HG03342 (cell line): ENCODE measurements around the gene SURF4.
"Not testable (repeated sequence)": the region's sequence is repeated elsewhere in the genome, so short reads cannot be mapped to it uniquely, and the experiment has no call there.

Source experiments
- ATAC-seq: cut with Tn5 transposase; IDR thresholded peaks from one replicate; pipeline ENCODE4 v1.9.1; 2021; ENCODE audit warnings: mild to moderate bottlenecking, moderate library complexity; ENCODE audit not compliant: unreplicated experiment

The SURF4 gene

GRCh38 chr9:133397895-133398294 lies 22.0 kb upstream of the SURF4 start:
- ATAC-seq, result no peak

- ATAC-seq, result no peak
Measured at GRCh38 chr9:133397370-133397769, 21.5 kb upstream of the SURF4 start.

GRCh38 chr9:133396952-133397351 lies 21.1 kb upstream of the SURF4 start:
- ATAC-seq, result no peak

- ATAC-seq, result no peak
Measured at GRCh38 chr9:133394687-133395271, 18.9 kb upstream of the SURF4 start.

- ATAC-seq, result no peak
Measured at GRCh38 chr9:133393399-133393798, 17.5 kb upstream of the SURF4 start.

GRCh38 chr9:133392308-133392707 lies 16.4 kb upstream of the SURF4 start:
- ATAC-seq, result not testable (repeated sequence)

GRCh38 chr9:133391449-133391848 lies 15.6 kb upstream of the SURF4 start:
- not testable (repeated sequence) for ATAC-seq

GRCh38 chr9:133390713-133391112 lies 14.9 kb upstream of the SURF4 start:
- ATAC-seq, result no peak

GRCh38 chr9:133389562-133389961 lies 13.7 kb upstream of the SURF4 start:
- no peak for ATAC-seq

GRCh38 chr9:133389025-133389557 lies 13.2 kb upstream of the SURF4 start:
- no peak for ATAC-seq

- ATAC-seq, result no peak
Measured at GRCh38 chr9:133387680-133388079, 11.8 kb upstream of the SURF4 start.

- ATAC-seq, result no peak
Measured at GRCh38 chr9:133386338-133386737, 10.5 kb upstream of the SURF4 start.

GRCh38 chr9:133385452-133385851 lies 9.6 kb upstream of the SURF4 start:
- no peak for ATAC-seq

GRCh38 chr9:133384736-133385321 lies 9.0 kb upstream of the SURF4 start:
- no peak for ATAC-seq

GRCh38 chr9:133383438-133383837 lies 7.6 kb upstream of the SURF4 start:
- no peak for ATAC-seq

- ATAC-seq, result no peak
Measured at GRCh38 chr9:133382507-133383141, 6.8 kb upstream of the SURF4 start.

GRCh38 chr9:133380734-133381133 lies 4.9 kb upstream of the SURF4 start:
- no peak for ATAC-seq

- no peak for ATAC-seq
Measured at GRCh38 chr9:133379153-133380086, 3.6 kb upstream of the SURF4 start.

- ATAC-seq, result no peak
Measured at GRCh38 chr9:133378408-133378962, 2.6 kb upstream of the SURF4 start.

GRCh38 chr9:133377721-133378216 lies 1.9 kb upstream of the SURF4 start:
- no peak for ATAC-seq

GRCh38 chr9:133377280-133377679 lies 1.4 kb upstream of the SURF4 start:
- ATAC-seq, result not testable (repeated sequence)
